GM18867 (cell line): Measurements from ENCODE around the gene TNRC6C.

ENCODE experiments used
- ATAC-seq: cut with Tn5 transposase; IDR thresholded peaks from one replicate; pipeline ENCODE4 v1.9.1; 2021; ENCODE audit warnings: mild to moderate bottlenecking, moderate library complexity; ENCODE audit not compliant: unreplicated experiment

Gene TNRC6C

GRCh38 chr17:78124081-78124835 is 165.8 kb downstream of the TNRC6C start:
- no peak for ATAC-seq

DNA sequence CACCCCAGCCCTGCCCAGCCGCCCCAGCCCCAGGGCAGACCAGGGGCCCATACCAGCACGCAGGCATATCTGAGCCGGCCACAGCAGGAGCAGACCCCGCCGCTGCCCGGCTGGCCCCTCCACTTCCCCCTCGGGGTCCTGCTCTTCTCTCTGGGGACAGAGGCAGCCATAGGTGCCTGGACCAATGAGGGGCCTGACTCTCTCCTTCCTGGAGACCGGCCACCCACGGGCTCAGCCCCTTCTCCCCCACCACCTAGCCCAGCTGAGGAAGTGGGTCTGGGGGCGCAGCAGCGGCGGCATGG is 166.3 kb downstream of the TNRC6C start:
- no peak for ATAC-seq

DNA sequence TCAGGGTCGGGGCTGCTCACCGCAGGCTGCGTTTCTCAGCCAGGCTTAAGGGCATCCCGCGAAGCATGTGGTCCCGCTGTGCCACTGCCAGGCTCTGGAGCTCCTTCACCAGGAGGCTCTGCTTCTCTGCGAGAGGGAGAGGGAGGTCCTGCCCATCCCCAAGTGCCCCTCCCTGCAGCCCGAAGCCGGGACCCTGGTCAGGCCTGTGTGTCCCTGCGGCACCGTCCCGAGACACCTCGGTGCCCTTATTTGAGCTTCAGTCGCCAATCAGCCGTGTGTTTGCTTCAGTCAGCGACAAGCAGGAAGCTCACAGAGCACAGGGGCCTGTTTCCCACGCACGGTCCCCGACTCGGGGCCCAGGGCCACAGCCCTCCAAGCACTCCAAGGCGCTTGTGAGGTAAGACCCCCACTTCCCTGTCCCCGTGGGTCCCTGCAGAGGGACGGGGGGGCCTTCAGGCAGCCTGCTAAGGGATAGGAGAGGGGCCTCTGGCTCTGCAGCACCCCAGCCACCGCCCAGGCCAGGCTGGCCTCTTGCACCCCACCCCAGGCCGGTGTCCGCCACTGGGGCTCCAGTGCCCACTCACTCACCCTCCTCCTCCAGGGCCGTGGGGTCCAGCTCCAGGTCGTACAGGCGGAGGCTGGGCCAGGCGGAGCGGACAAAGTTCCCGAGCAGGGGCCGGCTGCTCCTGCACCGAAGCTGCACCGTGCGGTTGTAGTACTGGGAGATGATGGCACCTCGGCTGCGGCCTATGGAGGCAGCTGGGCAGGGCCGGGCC is 166.8 kb downstream of the TNRC6C start:
- no peak for ATAC-seq

DNA sequence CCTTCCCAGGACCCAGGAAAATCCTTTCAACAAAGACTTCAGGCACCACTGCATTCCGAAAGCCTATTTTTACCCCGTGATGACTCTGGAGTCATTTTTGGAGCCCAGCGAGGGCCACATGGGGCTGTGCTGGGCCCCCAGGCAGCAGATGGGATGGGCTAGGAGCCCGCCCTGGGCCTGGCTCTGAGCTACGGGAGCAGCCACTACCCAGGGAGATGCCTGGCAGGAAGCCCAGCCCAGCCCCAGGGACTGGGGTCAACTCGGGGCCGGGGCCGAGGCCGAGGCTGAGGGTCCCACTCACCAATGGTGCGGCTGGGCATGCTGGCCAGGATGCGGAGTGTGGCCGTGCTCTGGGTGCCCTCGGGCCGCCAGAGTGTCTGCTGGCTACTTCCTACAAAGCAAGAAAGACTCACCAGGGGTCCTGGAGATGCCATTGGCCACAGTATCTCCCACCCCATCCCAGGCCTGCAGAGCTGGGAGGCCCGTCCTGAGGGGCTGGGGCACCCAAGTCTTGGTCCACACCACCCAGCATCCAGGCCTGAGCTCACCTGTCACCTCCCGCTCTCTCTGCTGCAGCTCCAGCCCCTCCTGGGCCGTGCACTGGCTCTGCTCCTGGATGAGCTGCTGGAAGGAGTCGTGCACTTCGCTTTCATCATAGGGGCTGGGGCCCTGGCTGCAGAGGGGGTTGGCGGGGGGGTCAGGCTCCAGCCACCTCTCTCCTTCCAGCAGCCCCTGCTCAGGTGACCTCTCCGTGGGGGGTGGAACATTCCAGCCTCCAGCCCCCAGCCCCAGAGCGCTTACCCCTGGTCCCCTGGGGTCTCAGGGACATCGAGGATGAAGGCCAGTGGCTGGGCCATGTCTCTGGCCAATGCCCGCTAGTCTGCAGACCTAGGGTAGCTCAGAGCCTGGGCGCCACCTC is 167.7 kb downstream of the TNRC6C start:
- ATAC-seq: no peak

DNA sequence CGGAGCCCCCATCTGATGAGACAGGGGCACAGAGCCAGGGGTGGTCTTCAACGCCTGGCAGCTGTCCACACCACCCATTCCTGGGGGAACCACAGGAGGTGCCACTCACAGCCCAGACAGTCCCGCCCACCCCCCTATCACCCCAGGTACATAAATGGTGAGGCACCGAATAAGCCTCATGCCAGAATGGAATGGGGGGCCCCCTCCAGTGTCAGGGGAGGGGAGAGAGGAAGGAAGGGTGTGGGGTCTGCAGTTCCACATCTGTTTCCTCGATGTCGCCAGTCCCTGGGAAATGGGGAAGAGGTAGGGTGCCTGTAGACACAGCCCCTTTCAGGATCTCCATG is 168.4 kb downstream of the TNRC6C start:
- ATAC-seq: no peak

DNA sequence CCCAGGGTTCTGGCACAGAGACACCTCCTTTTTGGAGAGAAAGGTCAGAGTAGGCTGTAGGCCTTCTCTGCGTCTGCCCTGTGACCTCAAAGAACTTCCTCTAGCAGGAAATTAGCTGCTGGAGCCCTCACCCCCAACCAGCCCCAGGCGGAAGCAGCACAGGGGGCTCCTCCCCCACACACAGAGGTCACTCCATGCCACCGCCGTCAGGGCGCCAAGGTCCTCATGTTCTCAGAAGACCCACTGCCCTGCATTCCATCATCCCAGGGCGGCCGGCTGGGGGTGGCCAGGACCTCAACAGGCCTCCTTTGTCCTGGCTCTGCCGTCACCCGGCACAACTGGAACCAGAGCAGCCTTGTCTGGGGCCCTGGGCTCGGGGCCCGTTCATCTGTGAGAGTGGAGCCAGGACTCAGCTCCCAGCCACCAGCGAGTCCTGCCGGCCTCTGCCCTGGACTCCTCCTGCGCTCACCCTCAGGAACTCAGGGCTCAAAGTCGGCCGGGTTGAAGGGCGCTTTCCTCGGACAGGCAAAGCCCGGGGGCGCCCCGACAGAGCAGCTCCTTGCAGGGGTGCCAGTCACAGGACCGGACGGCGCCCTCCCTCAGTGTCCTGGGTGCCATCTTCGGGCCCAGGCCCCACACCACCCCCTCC is 168.9 kb downstream of the TNRC6C start:
- no peak for ATAC-seq

DNA sequence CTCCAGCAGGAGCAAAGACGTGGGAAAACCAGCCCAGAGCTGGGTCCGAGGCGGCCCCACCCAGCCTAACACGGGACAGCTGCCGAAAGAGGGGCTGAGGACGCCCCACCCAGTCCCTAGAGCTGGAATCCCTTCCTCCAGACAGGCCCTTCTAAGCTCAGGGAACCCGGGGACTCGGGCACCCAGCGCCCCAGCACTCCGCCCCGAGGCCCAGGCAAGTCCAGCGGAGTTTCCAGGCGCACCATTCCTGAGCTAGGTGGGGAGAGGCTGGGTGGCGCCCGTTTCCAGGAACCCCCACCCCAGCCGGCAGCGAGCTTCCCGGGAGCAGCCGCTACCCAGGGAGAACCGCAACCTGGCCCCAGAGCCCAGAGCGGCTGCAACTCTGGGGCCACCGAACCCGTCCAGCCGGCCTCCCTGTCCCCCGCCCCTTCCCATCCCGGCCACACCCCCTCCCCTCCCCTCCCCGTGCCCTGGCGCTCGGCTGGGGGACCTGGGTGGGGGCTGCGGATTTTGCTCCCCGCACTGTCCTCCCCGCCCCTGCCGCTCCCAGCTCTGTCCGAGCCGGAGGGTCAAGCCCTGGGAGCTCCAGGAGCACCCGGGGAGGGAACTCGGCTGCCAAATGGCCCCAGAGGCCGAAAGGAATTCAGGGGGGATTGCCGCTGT is 169.5 kb downstream of the TNRC6C start:
- ATAC-seq: no peak

GRCh38 chr17:78128551-78129350 is 170.2 kb downstream of the TNRC6C start, which contains the start of gene TMC6:
TMC6 (minus strand) TSS chr17:78128755; CDS start chr17:78126832, 1,923 bp downstream.
- ATAC-seq: no peak

- no peak for ATAC-seq
Measured at GRCh38 chr17:78129351-78130089, 171.0 kb downstream of the TNRC6C start.

DNA sequence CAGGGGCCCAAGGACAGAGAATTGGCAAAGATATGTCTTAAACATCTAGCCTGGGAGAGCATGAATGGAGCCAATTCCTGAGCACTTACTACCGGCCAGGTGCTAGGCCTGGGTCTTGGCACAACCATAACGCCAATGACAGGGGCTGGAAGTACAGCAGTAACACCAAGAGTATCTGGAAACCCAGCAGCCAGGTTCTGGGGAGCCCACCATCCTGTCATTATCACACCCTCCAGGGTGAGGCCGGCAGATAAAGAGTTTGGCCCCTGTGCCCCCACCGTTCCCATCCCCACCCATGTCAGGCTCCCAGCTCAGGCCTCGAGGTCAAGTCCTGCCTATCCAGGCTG is 171.6 kb downstream of the TNRC6C start:
- no peak for ATAC-seq

DNA sequence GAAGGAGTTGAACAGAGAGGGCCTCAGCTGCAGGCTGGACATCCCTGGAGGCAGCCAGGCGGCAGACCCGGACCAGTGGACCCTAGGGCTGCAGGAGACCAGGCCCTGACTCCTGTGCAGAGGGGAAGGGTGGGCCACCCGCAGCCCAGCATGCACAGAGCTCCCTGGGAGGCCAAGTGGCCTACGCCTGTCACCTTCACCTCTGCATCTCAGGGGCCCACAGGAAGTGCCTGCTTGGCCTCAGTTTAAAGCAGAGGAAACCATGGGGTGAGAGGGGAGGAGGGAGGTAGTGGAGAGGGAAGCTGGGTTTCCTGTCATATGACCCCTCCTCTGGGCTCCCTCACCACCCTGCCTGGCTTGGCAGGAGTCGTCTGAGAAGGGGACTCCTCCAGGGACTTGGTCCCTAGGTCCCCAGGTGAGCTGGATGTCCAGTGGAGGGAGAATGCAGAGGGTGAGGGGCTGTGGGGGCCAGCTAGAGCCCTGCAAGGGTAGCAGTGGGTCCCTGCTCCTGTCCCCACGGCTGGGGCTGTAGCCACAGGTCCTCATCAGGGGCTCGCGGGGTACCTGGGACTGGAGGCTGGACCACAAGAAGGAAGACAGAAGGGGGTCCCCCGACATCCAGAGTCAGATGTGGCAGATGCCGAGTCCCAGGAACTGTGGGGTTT is 172.1 kb downstream of the TNRC6C start, which contains the start of gene TMC8:
TSS of gene TMC8 (plus strand) at position 335 of the 665 bp plus-strand sequence. CDS start 818 bp downstream, outside the sequence.
- ATAC-seq: peak; percentile 20

DNA sequence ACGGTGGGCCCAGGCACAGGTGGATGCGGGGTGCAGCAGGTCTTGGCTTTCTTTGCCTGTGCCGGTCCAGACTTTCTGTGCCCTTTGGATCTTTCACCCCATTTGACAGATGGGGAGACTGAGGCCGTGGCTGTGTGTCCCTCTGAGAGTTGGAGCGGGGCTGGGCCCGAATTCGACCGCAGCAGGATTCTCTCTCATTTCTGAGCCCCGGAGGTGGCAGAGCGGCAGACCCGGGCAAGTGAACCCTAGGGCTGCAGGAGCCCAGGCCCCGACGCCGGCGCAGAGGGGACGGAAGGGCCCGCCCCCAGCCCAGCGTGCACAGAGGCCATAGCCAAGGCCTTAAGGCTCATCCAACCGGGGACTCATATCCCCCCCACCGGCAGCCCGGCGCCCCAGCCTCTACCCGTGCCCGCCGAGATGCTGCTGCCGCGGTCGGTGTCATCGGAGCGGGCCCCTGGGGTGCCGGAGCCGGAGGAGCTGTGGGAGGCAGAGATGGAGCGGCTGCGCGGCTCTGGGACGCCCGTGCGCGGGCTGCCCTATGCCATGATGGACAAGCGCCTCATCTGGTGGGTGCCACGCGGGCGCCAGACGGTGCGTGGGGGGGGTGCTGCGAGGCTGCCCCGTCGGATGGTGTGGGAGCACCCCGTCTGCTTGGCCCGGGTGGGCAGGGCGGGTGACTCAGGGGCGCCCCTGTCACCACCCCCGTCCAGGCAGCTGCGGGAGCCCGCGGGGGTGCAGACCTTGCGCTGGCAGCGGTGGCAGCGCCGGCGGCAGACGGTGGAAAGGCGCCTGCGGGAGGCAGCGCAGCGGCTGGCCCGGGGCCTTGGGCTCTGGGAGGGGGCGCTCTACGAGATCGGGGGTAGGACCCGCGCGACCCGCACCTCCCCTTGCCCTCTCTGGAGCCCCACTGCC is 172.9 kb downstream of the TNRC6C start:
- ATAC-seq: peak; percentile 0

DNA sequence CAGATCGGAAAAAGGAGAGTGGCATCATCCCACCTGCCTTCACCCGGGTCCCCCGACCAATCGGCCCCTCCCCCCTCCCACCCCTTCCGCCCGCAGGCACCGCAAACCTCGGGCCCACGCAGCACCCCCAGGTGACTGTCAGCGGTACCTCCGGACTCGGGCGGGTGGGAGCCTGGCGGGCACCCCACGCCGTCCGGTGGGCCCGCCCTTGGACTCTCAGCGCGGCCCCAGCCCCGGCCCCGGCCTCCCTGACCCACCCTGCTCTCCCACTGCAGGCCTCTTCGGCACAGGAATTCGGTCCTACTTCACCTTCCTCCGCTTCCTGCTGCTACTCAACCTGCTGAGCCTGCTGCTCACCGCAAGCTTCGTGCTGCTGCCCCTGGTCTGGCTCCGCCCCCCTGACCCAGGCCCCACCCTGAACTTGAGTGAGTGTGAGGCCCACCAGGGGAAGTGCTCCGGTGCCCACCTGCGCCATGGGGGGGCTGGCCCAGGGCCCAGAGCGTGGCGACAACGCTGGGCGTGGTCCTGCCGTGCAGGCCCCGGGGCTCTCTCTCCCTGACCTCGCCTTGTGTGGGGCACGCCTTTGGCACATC is 173.7 kb downstream of the TNRC6C start:
- peak; percentile 18 for ATAC-seq

GRCh38 chr17:78132767-78133178 is 174.3 kb downstream of the TNRC6C start:
- ATAC-seq: no peak

DNA sequence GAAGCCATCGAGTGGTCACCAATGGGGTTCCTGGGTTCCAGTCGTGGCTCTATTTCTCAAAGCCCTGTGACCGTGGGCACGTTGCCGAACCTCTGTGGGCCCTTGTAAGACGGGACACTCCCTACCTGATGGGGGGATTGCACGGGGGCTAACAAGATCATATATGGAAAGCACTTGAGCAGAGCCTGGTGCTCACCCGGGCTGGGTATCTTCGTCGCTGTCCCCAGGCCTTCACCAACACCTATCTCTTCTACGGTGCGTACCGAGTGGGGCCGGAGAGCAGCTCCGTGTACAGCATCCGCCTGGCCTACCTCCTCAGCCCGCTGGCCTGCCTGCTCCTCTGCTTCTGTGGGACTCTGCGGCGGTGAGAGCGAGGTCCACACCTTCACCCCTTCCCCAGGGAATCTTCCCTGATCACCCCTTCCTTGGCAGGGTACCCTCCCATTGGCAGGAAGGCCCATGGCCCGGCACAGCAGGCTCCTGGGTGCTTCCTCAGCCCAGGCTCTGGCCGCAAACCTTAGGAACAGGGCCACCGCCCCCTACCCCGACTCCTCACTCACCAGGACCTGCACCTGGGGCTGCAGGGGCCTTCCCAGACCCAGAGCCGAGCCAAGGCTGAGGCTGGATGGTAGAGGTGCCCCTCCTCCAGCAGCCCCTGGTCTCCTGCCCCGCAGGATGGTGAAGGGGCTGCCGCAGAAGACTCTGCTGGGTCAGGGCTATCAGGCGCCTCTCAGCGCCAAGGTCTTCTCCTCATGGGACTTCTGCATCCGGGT is 174.9 kb downstream of the TNRC6C start:
- no peak for ATAC-seq
